ENCODE results near the gene CCL25.

Gene CCL25

GRCh38 chr19:8045872-8046568 lies 6.5 kb upstream of the CCL25 start:
- no peak for DNase-seq

GRCh38 chr19:8046569-8047165 lies 5.9 kb upstream of the CCL25 start:
- DNase-seq = no peak

- peak; percentile 67 for DNase-seq
Observed at GRCh38 chr19:8050274-8051096, 2.1 kb upstream of the CCL25 start.

- no peak for DNase-seq
Observed at GRCh38 chr19:8054169-8054568, 1.6 kb downstream of the CCL25 start.

- DNase-seq = no peak
Observed at GRCh38 chr19:8056533-8056932, 4.0 kb downstream of the CCL25 start.

- DNase-seq = no peak
Observed at GRCh38 chr19:8057545-8058270, 5.1 kb downstream of the CCL25 start.

- DNase-seq = no peak
Observed at GRCh38 chr19:8064911-8065874, 12.6 kb downstream of the CCL25 start.

- DNase-seq = no peak
Observed at GRCh38 chr19:8065875-8066261, 13.3 kb downstream of the CCL25 start.

GRCh38 chr19:8069096-8069973 lies 16.8 kb downstream of the CCL25 start:
- DNase-seq = no peak

- DNase-seq = no peak
Observed at GRCh38 chr19:8071912-8072311, 19.4 kb downstream of the CCL25 start.

GRCh38 chr19:8074501-8074900 lies 21.9 kb downstream of the CCL25 start:
- no peak for DNase-seq

- no peak for DNase-seq
Observed at GRCh38 chr19:8075158-8076074, 22.9 kb downstream of the CCL25 start.

- no peak for DNase-seq
Observed at GRCh38 chr19:8079988-8080387, 27.4 kb downstream of the CCL25 start.

GRCh38 chr19:8080832-8081231 lies 28.3 kb downstream of the CCL25 start:
- no peak for DNase-seq

GRCh38 chr19:8081569-8082550 lies 29.3 kb downstream of the CCL25 start:
- no peak for DNase-seq

- no peak for DNase-seq
Observed at GRCh38 chr19:8083141-8083540, 30.6 kb downstream of the CCL25 start.

GRCh38 chr19:8084152-8084551 lies 31.6 kb downstream of the CCL25 start:
- no peak for DNase-seq

GRCh38 chr19:8085598-8086408 lies 33.2 kb downstream of the CCL25 start:
- DNase-seq = no peak

Data from NCI-H2107 (cell line).